HG02610 (cell line): ENCODE results near the gene P2RX3.

ENCODE experiments used
- ATAC-seq: cut with Tn5 transposase; IDR thresholded peaks from one replicate; pipeline ENCODE4 v1.9.1; 2021; ENCODE audit warnings: mild to moderate bottlenecking, moderate library complexity; ENCODE audit not compliant: unreplicated experiment

P2RX3 gene

GRCh38 chr11:57309106-57310059 lies 28.8 kb upstream of the P2RX3 start:
- ATAC-seq: no peak

- no peak for ATAC-seq
Measured at GRCh38 chr11:57310091-57310490, 28.1 kb upstream of the P2RX3 start.

- no peak for ATAC-seq
Measured at GRCh38 chr11:57310630-57311086, 27.5 kb upstream of the P2RX3 start.

- peak; percentile 99 for ATAC-seq
Measured at GRCh38 chr11:57311109-57311936, 26.8 kb upstream of the P2RX3 start.

- ATAC-seq: no peak
Measured at GRCh38 chr11:57312511-57313021, 25.6 kb upstream of the P2RX3 start.

GRCh38 chr11:57313071-57313787 lies 24.9 kb upstream of the P2RX3 start:
- ATAC-seq: no peak

GRCh38 chr11:57313788-57314135 lies 24.4 kb upstream of the P2RX3 start:
- ATAC-seq: no peak

GRCh38 chr11:57314221-57314973 lies 23.8 kb upstream of the P2RX3 start:
- no peak for ATAC-seq

GRCh38 chr11:57315491-57315890 lies 22.7 kb upstream of the P2RX3 start:
- ATAC-seq: no peak

- no peak for ATAC-seq
Measured at GRCh38 chr11:57316017-57316416, 22.1 kb upstream of the P2RX3 start.

- ATAC-seq: no peak
Measured at GRCh38 chr11:57318178-57318577, 20.0 kb upstream of the P2RX3 start.

GRCh38 chr11:57320067-57320718 lies 18.0 kb upstream of the P2RX3 start:
- no peak for ATAC-seq

- ATAC-seq: no peak
Measured at GRCh38 chr11:57320719-57321387, 17.3 kb upstream of the P2RX3 start.

- no peak for ATAC-seq
Measured at GRCh38 chr11:57321388-57322255, 16.5 kb upstream of the P2RX3 start.

GRCh38 chr11:57322256-57323166 lies 15.6 kb upstream of the P2RX3 start:
- no peak for ATAC-seq

GRCh38 chr11:57323167-57323854 lies 14.8 kb upstream of the P2RX3 start:
- ATAC-seq: no peak

- no peak for ATAC-seq
Measured at GRCh38 chr11:57323855-57324153, 14.3 kb upstream of the P2RX3 start.
